HG03175 (cell line): ENCODE data around the gene ABCG1.

ENCODE experiments used
- ATAC-seq: cut with Tn5 transposase; IDR thresholded peaks from one replicate; pipeline ENCODE4 v1.9.1; 2021; ENCODE audit warnings: mild to moderate bottlenecking, moderate library complexity; ENCODE audit not compliant: unreplicated experiment

The ABCG1 gene

DNA sequence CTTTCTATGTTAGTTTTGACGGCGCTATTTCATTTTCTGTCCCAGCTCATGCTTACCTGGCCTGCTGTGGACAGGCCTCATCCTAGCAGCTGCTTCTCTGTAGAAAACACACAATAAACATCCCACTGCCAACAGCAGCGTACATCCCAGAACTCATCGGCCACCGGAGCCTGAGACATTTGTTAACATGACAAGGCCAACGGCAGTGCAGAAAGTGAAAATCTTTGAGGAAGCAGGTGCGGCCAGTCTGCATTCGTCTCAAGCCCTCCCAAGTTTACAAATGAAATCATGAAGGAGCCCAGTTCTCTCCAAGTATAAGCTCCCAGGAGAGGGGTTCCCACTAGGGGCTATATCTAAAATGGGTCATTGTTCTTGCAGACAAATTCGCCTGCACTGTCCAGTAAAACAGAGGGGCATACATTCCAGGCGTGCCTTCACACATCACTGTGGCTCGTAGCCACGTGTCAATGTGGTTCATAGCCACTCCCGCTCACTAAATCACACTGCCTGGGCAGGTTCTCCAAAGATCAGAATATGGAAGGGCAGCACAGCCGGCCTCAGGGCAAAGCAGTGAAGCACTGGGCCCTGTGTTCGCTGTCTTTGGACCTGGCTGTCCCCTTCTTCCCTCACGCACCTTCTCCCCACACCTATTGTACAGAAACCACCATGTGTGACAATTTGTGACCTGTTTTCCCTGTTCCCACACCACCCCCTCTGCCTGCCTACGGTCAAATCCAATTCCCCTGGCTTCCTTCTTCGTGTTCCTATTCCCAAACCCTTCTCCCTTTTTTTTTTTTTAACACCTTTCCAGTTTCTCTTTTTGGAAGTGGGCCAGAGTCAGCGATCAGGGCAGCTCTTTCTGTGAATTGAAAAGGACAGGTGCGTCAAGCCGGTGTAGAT lies 27.0 kb upstream of the ABCG1 start:
- ATAC-seq: no peak

DNA sequence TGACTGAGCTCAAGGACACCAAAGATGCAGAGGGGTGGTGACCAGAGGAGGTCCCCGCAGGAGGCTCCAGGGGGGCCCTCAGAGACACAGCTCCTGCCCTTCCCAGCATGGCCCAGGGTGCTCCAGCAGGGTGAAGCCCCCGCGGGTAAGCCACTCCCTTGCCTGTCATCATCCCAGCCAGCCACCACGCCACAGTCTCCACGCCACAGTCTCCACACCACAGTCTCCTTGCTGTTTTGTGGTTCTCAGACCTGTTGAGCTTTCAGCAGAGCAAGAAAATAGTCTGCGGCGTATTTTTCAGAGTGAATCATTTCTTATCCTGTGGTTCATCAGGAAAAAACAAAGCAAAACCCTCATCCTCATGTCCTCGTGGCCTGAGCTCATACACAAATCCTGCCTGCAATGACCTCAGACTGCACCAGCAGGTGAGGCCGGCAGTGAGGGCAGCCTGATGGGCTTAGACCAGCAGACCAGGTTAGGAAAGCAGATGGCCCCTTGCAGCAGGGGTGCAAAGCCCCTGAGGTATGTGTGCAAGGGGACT lies 25.7 kb upstream of the ABCG1 start:
- ATAC-seq: no peak

DNA sequence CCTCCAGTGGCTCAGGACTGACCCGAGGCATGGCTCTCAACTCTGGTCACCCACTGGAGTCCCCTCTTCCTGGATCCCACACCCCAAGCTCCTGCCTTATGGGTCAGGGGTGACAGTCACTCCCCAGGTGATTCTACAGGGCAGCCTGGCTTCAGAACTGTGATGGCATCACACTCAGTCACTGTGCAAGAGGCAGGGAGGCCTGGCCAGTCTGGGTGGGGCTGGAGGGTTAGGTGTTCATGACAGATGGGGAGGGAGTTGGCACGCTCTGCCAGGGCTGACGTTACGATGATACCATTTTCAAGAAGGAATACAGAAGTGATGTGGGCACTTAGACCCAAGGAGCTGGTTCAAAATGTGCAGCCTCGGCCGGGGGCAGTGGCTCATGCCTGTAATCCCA lies 25.2 kb upstream of the ABCG1 start:
- no peak for ATAC-seq

DNA sequence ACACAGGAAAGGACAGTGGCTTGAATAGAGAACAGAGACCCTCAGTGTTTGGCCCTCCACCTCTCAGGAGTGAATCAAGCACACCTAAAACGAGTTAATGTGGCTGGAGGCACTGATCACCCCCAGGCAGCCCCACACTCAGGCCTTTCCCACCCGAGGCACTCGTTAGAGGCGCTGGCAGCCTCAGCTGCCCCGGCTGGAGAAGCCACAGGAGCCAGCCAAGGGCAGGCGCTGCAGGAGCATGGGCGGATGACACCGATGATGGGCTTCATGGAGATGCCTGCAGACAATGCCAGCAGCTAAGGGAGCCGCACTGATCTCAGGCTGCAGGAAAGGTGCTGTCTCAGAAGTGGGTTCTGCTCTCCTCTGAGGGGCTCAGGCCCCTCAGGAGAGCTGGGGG lies 24.1 kb upstream of the ABCG1 start:
- no peak for ATAC-seq

DNA sequence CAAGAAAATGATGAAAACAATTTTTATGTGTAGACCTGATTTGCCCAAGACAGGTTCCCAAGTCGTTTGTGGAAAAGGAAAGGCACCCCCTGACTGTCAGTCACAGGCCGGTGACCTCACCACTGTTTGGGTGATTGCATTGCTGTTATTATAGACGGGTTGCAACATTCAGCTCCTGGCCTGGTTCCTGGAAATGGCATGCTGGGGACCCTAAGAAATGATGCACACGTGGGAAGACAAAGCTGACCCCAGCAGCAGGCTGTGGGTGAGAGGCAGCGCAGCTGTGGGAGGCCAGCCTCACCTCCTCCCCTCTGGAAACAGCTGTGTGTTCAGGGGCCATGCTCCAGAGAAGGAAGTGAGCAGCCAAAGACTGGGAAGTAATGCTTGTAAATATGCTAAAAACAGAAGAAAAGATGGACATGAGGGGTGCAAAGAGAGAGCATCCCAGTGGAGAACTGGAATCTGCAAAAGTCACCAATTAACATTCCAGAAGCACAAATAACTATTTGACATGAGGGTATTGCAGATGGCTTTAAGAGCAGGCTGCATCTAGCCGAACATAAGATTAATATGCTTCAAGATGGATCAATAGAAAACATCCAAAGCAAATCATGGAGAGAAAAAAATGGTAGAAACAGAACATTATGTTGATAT lies 23.4 kb upstream of the ABCG1 start:
- ATAC-seq: no peak

DNA sequence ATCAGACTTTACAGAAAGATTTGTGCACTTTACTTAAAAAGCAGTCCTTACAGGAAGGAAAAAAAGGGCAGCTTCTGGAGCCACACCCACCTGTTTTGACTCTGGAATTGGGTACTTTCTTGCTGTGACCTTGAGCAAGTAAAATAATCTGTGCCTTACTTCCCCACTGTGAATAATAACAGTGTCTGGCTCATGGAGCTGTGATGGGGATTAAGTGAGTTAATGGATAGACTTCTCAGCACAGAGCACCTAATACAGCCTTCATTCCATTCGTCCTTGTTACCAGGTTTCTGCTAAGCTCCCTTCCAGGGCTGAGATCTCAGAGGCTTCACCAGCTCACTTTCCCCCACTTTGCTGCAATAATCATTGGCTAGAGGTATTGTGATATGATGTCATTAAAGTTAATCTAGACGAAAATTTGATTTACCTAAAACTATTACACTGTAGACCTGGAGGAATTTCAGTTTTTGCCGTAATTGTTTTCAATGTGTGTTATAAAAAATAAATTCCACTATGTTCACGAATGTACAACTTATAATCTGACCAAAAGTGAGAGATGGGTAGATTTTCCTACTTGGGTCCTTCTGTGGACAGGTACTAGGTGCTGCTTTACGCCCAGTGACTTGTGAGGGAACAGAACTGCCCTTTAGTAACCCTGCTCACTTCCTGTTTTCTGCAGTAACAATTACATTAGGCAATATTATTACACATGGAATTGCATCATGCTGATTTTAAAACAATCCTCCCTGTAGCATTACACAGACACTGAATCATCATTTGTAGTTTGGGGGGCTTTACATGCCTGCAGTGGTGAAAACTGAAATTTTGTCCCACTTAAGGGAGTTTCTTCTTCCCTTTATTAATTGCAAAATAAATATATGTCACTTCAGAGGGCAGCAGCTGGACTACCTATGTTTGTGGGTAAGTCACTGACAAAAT lies 19.7 kb upstream of the ABCG1 start:
- peak; percentile 62 for ATAC-seq

DNA sequence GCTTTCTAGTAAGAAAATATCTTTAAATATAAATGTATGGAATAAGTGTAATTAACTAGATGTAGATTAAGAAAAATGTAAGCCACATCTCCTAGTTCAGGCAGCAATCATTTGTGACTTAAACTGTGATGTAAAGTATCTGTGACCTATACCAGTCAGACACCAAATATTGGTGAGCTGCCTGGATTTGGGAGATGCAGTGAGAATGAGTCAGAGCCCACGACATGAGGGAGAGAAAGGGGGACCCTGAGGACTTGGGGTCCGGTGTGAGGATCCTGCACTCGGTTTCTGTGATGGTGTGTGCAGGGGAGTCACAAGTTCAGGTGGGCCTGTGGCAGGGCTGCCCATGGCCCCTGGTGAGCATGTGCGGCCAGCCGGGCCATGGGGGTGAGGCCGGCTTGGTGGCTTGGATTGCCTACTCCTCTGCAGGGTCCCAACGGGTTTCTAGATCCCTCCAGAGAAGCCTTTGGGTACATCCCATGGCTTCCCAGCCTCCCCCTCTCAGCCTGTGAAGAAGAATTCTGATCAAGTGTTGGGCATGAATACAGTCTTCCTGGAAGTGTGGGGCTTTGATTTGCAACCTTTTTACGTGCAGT lies 19.0 kb upstream of the ABCG1 start:
- ATAC-seq: no peak

DNA sequence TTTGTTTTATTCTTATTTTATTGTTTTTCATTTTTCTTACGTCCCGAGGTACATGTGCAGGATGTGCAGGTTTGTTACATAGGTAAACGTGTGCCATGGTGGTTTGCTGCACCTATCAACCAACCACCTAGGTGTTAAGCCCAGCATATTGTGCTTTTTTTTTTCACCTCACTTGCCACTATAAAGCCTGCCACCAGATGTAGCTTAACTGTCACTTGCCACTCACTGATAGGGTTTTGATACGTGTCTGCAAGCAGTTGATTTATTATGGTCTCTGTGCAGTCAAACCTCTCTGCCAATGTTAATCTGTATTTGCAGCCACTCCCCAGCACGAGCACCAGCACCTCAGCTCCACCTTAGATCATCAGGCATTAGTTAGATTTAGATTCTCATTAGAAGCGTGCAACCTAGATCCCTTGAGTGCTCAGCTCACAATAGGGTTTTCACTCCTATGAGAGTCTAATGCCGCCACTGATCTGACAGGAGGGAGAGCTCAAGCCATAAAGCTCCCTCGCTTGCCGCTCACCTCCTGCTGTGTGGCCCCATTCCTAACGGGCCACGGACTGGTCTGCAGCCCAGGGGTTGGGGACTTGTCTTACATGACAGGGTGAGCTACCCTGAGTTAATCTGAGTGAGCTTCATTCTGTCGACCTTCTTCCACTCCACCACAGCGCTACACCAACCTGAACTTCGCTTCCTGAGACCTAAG lies 17.9 kb upstream of the ABCG1 start:
- ATAC-seq: no peak

DNA sequence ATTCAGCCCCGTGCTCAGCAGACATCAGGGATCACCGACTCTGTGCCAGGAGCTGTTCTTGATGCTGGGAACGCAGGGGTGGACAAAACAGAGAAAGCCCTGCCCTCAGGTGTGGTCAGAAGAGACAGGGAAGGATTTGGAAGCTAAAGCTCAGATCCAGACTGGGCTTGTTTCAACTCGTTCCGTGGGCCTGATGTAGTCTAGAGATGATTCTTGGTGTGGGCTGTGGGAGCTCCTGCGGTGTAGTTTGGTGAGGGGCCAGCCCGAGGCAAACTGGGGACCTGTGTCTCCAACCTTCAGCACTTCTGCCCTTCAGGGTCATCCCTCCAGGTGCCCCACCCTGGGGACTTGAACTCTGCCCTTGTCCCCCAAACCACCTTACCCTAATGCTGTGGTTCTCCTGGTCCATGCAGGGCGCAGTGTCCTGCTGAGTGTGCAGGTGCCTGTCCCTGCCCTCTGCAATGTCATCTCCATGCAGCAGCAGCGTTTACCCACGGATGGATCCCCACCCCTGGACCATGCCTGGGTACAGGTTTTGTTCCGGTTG lies 17.3 kb upstream of the ABCG1 start:
- ATAC-seq: no peak

DNA sequence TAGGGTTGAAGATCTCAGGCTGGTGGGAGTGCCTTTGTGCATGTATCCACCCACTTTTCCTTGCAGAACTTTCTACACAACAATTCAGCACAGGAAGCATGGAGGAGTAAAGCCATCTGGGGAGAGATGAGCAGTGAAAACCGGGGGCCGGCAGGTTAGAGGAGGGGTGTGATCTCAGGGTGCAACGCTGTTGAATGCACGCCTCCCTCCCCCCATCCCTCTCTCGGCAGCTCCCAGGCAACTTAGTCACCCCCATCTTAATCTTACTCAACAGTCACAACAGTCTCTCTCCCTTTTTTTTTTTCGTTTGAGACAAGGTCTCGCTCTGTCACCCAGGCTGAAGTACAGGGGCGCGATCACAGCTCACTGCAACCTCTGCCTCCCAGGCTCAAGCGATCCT lies 16.6 kb upstream of the ABCG1 start:
- ATAC-seq: no peak

DNA sequence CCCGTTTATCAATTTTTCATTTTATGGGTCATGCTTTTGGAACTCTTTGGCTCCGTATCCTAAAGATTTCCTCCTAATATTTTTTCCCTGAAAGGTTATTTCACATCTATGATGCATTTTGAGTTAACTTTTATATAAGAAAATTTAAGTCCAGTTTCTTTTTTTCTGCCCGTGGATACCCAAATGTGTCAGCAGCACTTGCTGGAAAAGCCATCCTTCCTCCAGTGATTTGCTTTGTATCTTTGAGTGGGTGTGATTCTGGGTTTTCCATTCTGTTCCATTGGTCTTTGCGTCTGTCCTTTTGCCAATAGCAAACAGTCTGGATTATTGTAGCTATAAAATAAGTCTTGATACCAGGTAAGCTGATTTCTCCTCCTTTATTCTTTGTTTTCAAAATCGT lies 15.6 kb upstream of the ABCG1 start:
- no peak for ATAC-seq

DNA sequence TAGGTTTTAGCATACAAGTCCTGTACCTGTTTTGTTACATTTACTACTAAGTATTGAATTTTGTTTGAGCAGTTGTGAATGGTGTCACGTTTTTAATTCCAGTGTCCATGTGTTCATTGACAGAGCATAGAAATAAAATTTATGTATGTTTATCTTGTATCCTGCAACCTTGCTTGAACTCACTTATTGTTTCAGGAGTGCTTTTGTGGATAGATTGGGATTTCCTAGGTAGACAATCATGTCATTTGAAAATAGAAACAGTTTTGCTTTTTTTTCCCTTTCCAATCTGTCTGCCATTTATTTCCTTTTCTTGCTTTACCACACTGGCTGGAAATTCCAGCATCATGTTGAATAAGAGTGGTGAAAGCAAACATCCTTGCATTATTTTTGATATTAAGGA lies 15.0 kb upstream of the ABCG1 start:
- ATAC-seq: no peak

DNA sequence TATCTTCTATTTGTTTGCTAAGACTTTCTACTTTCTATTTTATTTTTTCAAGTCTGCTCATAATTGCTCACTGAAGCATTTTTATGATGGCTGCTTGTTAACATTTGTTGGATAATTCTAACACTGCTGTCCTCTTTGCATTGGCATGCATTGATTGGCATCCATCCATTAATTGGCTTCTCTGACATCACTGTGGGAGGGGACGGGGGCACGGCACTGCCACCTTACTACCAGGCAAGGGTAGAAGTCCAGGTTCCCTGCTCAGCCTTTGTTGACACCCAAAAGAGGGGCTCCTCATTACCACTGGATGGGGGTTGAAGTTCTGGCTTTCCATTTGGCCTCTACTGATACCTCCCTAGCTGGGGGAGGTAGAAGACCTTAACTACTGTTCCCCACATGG lies 11.5 kb upstream of the ABCG1 start:
- ATAC-seq: no peak

DNA sequence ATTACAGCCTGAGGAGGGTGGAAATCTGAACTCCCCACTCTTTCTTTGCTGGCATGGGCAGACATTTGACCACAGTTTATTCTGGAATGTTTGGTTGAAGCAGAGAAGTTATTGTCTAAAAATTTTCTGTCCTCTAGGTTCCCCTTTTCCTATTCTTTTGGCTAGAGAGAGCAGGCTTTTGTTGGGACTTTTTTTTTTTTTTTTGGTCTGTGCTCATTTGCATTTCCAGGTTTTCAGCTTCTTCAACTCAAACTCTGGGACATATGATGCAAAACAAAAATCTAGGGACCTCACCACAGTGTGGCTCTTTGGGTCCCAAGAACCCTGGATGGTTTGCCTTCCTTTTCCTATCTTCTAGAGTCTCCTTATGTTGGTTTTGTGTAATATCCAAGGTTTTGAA lies 10.9 kb upstream of the ABCG1 start:
- no peak for ATAC-seq

DNA sequence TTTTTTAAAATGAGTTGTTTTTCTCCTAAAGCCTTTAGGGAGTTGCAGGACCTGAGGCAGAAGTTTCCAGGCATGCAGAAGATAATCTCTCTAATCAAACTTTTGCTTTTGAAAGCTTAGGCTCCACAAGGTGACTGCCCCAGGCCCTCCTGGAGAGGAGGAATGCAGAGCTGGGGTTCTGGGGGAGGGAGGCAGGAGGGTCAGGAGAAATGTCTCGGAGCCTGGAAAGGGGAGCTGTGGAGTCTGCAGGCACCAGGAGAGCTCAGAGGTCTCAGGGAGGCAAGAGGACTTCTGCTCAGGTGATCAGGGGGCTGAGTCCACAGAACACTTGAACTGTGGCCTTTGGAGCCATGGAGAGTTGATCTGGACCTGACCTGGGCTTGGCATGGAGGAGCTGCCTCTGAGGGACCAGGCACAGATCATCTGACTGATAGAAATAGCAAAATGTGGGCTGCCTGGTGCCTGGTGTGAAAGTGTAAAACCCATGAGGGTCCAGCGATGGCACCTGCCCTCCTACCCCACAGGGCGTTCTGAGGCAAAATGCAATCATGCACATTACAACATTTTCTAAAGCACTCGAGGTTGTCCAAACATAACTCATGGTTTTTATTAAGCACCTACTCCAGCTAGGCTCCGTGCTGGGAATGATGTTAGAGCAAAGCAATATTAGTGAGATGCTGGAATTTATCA lies 10.0 kb upstream of the ABCG1 start:
- ATAC-seq: no peak

DNA sequence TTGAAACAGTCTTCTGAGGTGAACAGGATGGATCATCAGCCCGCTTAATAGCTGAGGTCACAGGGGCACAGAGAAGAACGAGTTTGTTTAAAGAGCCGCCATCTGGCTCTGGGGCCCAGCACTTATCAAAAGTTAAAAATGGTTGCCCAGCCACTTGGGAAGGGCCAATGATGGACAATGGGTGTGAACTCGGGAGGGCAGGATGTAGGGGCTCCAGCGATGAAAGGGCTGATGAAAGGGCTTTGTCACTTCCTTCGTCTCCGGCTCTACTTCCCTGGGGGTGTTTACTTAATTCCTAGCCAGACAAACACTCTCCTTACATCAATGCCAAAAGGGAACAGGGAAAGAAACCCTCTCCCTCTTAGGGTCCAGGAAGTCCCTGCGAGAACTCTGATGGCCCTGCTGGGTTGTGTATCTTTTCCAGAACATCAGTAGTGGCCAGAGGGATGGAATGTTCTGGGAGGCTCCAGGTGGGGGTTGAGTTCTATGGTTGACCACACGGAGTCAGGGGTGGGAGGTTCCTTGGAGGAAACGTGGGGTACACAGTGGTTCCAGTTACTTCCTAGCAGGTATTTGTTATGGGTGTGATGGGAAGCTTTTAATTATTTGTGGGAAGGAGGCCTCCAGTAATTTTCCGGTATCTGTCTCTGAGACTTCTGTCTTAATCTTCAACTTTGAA lies 9.0 kb upstream of the ABCG1 start:
- ATAC-seq: no peak

DNA sequence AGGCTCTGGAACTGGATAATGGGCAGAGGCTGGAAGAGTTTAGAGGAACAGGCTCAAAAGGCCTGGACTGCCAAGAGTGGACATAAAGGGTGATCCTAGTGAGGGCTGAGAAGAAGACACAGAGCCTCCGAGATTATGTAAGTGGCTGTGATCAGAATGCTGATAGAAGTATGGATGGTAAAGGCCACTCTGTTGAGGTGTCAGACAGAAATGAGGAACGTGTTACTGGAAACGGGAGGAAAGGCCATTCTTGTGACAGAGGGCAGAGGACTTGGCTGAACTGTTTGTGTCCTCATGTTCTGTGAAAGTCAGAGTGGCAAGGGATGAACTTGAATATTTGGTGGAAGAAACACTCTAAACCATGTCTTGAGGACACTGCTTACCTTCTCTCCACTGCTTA lies 6.7 kb upstream of the ABCG1 start:
- ATAC-seq: no peak

DNA sequence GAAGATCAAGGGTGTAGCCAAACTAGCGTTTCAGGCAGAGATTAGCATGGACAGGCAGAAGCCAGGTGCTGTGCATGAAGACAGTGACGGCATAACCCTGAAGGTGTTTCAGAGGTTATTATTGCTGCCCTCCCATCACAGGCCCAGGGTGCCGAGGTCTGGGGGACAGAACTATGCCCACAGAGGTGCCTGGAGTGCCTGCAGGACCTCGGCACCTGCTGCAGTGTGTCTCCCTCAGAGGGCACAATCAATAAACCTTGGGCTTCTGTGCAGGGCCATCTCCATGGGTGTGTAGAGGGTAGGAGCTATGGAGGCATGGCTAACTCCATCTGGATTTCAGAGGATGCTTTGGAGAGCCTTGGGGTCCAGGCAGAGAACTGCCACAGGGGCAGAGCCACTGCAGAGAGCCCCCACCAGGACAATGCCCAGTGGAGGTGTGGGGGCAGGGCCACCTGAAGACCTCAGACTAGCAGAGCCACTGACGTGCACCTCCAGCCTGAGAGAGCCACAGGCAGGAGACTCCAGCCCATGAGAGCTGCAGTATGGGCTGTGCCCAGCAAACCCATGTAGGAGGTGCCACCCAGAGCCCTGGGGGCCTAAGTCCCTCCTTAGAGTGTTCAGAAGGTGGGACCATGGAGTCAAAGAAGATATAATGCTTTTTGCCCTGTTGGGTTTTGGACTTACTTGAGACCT lies 5.7 kb upstream of the ABCG1 start:
- ATAC-seq: no peak
